Transverse colon (tissue), 4 donors: ENCODE measurements around the gene DDX39B. TPM values are rescaled to one million over a fixed set of nuclear protein-coding genes. Genes with fewer than 3 reads are reported as not detected.
A peak's percentile ranks its signal among the peaks of the same experiment; 100 is the strongest.

ENCODE experiments used
- DNase-seq: peaks from one replicate; pipeline ENCODE4 v3.0.0-alpha.2; 2019
- H3K27ac ChIP-seq, 4 donors: fragments of 200-600 bp; sonication (generic); 2 replicates each; pipeline ENCODE4 v1.5.1; 2016 to 2018; ENCODE audit warnings: inconsistent platforms in 4 of 4
- H3K27me3 ChIP-seq: fragments of 200-600 bp; sonication (generic); 2 replicates; pipeline ENCODE4 v1.5.1; 2017; ENCODE audit warnings: inconsistent platforms
- H3K36me3 ChIP-seq, 4 donors: fragments of 200-600 bp; sonication (generic); 2 replicates each; pipeline ENCODE4 v1.5.1; 2017 to 2019; ENCODE audit warnings: inconsistent platforms in 4 of 4
- H3K4me1 ChIP-seq, 4 donors: fragments of 200-600 bp; sonication (generic); 2 replicates each; pipeline ENCODE4 v1.5.1; 2017 to 2020; ENCODE audit warnings: inconsistent platforms in 4 of 4
- H3K4me3 ChIP-seq, 4 donors: fragments of 200-600 bp; sonication (generic); 1 replicate in 1 of 4; 2 replicates in 3 of 4; pipeline versions ENCODE4 v1.5.1 to v1.6.1; 2017 to 2019; ENCODE audit warnings: inconsistent platforms in 4 of 4
- H3K9me3 ChIP-seq, 2 donors: fragments of 200-600 bp; sonication (generic); 2 replicates each; pipeline ENCODE4 v1.5.1; 2017 to 2019; ENCODE audit warnings: inconsistent platforms in 2 of 2
- EP300 ChIP-seq: sonication (generic); formaldehyde crosslinking; IDR thresholded peaks from one replicate; pipeline ENCODE4 v1.6.1; 2017; ENCODE audit warnings: antibody characterized with exemption, low read depth
- POLR2A ChIP-seq: fragments of 450-650 bp; IDR thresholded peaks from one replicate; pipeline ENCODE4 v1.6.1; 2016; ENCODE audit warnings: antibody characterized with exemption, mild to moderate bottlenecking, moderate library complexity
- POLR2AphosphoS5 ChIP-seq, 3 donors: sonication (generic); formaldehyde crosslinking; IDR thresholded peaks; one replicate each; pipeline ENCODE4 v1.6.1; 2016; ENCODE audit warnings: antibody characterized with exemption in 3 of 3
- WGBS, 2 donors: methylation state at CpG; one replicate each; pipeline ENCODE4 v1.1.5; 2018; ENCODE audit warnings: low coverage in 1 of 2; 5-methylcytosine and 5-hydroxymethylcytosine counted together
- in situ Hi-C, 4 donors: fragments of 200-750 bp; cut with MboI; loops; one replicate each; pipeline versions ENCODE4 v1.15.0 to v1.15.1; 2017; ENCODE audit warnings: low sequenced_read_pairs in 3 of 4, low pct_ligation_motif_present in 1 of 4, low pct_unique_long_range_greater_than_20kb in 1 of 4
- intact Hi-C: fragments of 100-400 bp; cut with DNase I; formaldehyde crosslinking; loops from one replicate; pipeline ENCODE4 v1.15.1; 2023; ENCODE audit warnings: low total_unique reads
- total RNA-seq, 4 donors: library from RNA; depleted of rRNA; stranded (reverse); fragments of >200 nt; gene quantifications; one replicate each; pipeline ENCODE4 v1.1.0, GENCODE V29; 2016
- TF ChIP-seq, protein P1 (sequence below), 5 experiments: fragments of 200-600 bp in 3 of 5; fragments of 450-650 bp in 2 of 5; sonication (generic) in 3 of 5; IDR thresholded peaks; 1 replicate in 2 of 5; 2 replicates in 3 of 5; pipeline ENCODE4 v1.5.1; 2016 to 2017; ENCODE audit warnings: antibody characterized with exemption in 5 of 5, inconsistent platforms in 3 of 5, mild to moderate bottlenecking in 2 of 5, moderate library complexity in 1 of 5

Gene DDX39B
- total RNA-seq, 4 donors from 2014 or later, result 147 to 519 (median 271) TPM

DNA sequence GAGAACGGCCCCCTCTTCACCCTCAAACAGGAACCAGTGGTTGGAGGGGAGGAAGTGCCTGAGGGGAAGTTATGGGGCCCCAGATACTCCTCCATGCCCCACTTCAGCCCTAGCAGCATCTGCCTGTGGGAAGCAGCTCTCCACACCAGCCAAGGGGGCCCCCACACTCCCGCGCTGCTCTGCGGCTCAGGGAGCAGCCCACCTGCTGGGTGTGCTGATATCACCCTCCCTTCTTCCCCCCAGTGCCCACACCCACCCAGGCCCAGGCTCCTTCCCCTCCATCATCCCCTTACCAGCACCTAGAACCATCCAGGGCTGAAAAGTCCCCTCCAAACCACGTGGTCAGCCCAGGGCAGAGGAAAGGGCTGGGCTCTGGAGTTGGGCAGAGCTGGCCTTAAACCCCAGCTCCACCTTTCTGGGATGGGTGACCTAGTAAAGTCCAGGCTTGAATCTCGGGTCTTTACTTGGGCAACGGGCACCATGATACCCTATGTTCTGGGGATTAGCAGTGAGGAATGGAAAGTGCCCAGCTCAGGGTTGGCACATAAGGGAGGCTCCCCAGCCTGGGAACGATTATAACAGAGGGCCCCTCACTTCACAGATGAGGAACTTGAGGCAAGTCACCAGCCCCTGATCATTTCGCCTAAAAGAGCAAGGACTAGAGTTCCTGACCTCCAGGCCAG, 44.9 kb upstream of the DDX39B start:
- in situ Hi-C loops (no loop called here), intact Hi-C loops (no loop called here)
- TF ChIP-seq, protein P1, sequence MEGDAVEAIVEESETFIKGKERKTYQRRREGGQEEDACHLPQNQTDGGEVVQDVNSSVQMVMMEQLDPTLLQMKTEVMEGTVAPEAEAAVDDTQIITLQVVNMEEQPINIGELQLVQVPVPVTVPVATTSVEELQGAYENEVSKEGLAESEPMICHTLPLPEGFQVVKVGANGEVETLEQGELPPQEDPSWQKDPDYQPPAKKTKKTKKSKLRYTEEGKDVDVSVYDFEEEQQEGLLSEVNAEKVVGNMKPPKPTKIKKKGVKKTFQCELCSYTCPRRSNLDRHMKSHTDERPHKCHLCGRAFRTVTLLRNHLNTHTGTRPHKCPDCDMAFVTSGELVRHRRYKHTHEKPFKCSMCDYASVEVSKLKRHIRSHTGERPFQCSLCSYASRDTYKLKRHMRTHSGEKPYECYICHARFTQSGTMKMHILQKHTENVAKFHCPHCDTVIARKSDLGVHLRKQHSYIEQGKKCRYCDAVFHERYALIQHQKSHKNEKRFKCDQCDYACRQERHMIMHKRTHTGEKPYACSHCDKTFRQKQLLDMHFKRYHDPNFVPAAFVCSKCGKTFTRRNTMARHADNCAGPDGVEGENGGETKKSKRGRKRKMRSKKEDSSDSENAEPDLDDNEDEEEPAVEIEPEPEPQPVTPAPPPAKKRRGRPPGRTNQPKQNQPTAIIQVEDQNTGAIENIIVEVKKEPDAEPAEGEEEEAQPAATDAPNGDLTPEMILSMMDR (IDR thresholded peaks at IDR 0.05), result no peak
- TF ChIP-seq POLR2A (no peak), EP300 (no peak), POLR2AphosphoS5 (IDR thresholded peaks at IDR 0.05) (no peak)
- no peaks in the 10 kb centered on the region for H3K36me3 ChIP-seq
- peaks cover under 1 to 32% (median 3%) of the 10 kb centered on the region in 4 donors for H3K4me1 ChIP-seq
- no peak overlapping the region for H3K4me3 ChIP-seq
- H3K9me3 ChIP-seq, result no peaks in the 10 kb centered on the region
- H3K27me3 ChIP-seq, result no peaks in the 10 kb centered on the region
- peak overlapping the region; percentile 52 to 69 (median 58) for H3K27ac ChIP-seq
- peak; percentile 24 for DNase-seq
- 64% methylated on average over 9 of the region's 9 CpGs; no CpG with 5 or more reads in 1 of the 2 donors for WGBS, 2 donors

DNA sequence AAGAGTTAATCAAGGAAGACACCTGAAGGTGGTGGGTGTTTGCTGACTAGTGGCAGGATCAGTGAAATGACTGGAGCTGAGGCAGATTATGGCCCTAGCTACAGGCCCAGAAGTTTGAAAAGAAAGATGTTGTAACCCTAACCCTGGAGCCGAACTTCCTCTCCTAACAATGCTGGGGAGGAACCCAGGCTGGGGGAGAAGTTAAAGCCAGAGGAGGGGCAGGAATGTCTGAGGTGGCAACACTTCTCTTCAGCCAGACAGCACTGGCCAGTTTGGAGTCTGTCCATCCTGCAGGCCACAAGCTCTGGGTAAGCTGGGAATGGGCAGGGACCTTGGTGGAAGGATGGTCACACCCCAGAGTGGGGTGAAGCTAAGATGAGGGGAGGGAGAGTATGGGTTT, 44.2 kb upstream of the DDX39B start, which contains the start of gene LST1:
LST1 (plus strand) TSS at position 270 of the 400 bp plus-strand sequence. CDS start 1,023 bp downstream, outside the sequence.
- no peaks in the 10 kb centered on the region for H3K9me3 ChIP-seq
- intact Hi-C loops (no loop called here), in situ Hi-C loops (no loop called here)
- peak within 1 kb of the TSS; percentile 52 to 69 (median 58) for H3K27ac ChIP-seq
- H3K4me3 ChIP-seq, result no peak within 1 kb of the TSS
- H3K4me1 ChIP-seq, result peaks cover 3 to 39% (median 5%) of the 10 kb centered on the region in 4 donors
- TF ChIP-seq EP300, result no peak
- TF ChIP-seq, protein P1 (IDR thresholded peaks at IDR 0.05), result no peak
- no peak for TF ChIP-seq POLR2A
- no peak for DNase-seq
- WGBS, 2 donors, result 50 to 64% methylated on average over 1 of the region's 1 CpG
- peaks cover 7% of the 10 kb centered on the region for H3K27me3 ChIP-seq
- no peaks in the 10 kb centered on the region for H3K36me3 ChIP-seq

DNA sequence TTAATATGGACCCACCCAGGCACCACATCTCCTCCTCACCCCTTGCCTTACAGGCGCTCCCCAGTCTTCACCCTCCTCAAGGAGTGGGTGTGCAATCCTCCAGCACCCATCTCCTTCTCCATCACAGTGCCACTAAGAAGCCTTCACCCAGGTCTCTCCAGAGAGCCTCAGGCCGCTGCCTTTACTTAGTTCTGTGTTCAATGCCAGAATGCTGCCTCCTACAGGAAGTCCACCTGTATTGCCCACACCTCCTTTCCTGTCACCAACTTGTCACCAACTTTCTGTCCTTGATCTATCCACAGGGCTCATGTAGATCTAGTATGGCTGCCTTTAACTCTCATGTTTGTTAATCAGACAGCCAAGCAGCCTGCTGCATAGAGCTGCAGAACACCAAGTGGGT, 43.7 kb upstream of the DDX39B start:
- in situ Hi-C loops, result no loop called here
- TF ChIP-seq POLR2A, result no peak
- TF ChIP-seq, protein P1 (IDR thresholded peaks at IDR 0.05), result peak in 1 of 5 experiments; percentile 12
- TF ChIP-seq POLR2AphosphoS5 (IDR thresholded peaks at IDR 0.05), result no peak
- peaks cover 7% of the 10 kb centered on the region for H3K27me3 ChIP-seq

DNA sequence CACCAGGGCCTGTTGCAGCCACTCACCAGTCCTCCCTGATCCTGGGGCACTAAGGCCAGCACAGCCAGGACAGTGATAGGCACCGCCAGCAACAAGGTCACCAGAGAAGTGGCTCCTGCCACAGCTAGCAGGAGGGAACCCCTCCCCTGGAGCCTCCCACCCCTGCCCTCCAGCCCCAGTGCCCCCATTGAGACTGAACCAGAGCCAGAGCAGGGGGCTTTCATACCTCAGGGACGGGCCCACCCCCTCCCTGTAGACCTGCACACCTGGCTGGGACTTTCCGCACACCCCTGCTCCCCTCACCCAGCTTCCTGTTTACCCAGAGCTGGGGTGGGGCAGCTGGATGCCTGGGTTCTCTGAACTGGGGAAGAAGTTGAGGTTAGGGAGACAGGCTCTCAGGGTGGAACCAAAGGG, 40.4 kb upstream of the DDX39B start, which contains the start of gene LTB:
LTB (minus strand) TSS at position 195 of the 414 bp plus-strand sequence; CDS start at position 188, 7 bp downstream.
- peaks cover 7% of the 10 kb centered on the region for H3K27me3 ChIP-seq
- H3K9me3 ChIP-seq, result no peaks in the 10 kb centered on the region
- no peak for TF ChIP-seq POLR2A
- TF ChIP-seq, protein P1 (IDR thresholded peaks at IDR 0.05), result no peak
- no peak for TF ChIP-seq EP300
- no peak for TF ChIP-seq POLR2AphosphoS5 (IDR thresholded peaks at IDR 0.05)
- intact Hi-C loops, result loop anchor here (5.0 kb wide), 1 partner anchor 35 kb away; the partner anchor contains the start of genes ATP6V1G2 and NFKBIL1
- H3K4me1 ChIP-seq, result peaks cover 6 to 38% (median 7%) of the 10 kb centered on the region in 4 donors
- peak; percentile 41 for DNase-seq
- no peaks in the 10 kb centered on the region for H3K36me3 ChIP-seq
- H3K4me3 ChIP-seq, result peak within 1 kb of the TSS; percentile 52 to 96 (median 75)
- peak within 1 kb of the TSS; percentile 79 to 91 (median 86) for H3K27ac ChIP-seq
- in situ Hi-C loops, result no loop called here
- WGBS, 2 donors, result 56% methylated on average over 3 of the region's 3 CpGs; no CpG with 5 or more reads in 1 of the 2 donors

More for the DNA sequence above, 43.7 kb upstream of the DDX39B start:
- H3K9me3 ChIP-seq, result no peaks in the 10 kb centered on the region
- no peak for DNase-seq
- H3K4me3 ChIP-seq, result no peak overlapping the region
- peak overlapping the region; percentile 18 to 69 (median 57) for H3K27ac ChIP-seq
- H3K4me1 ChIP-seq, result peaks cover 6 to 42% (median 6%) of the 10 kb centered on the region in 4 donors
- WGBS, 2 donors, result 54 to 63% methylated on average over 2 of the region's 2 CpGs
- intact Hi-C loops, result no loop called here
- H3K36me3 ChIP-seq, result no peaks in the 10 kb centered on the region
